ENCODE results near the gene ROR2. TPM values are rescaled to one million over a fixed set of nuclear protein-coding genes. Genes with fewer than 3 reads are reported as not detected.

ROR2 gene
- total RNA-seq, 2 donors from 2014 or later, result 4.0 to 5.4 TPM

DNA sequence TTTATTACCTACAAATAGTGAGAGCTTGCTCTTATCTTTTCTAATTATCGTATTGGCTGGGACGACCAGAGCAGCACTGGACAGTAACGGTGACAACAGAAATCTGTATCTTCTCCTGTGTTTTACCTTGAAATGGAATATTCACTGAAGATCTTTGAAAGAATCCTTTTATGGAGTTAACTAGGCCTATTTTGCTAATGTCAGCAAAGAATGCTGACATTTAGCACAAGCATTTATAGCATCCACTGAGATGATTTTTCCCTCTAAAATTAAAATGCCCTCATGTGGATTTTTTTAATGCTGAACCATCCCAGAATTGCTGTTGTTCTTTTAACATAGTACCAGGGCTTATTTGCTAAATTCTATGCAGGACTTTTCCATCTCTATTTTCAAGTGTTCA is 59.4 kb downstream of the ROR2 start:
- 74 to 75% methylated on average over 3 of the region's 3 CpGs for WGBS, 2 donors
- Histone ChIP-seq H3K4me1 (peaks cover 1% of the 10 kb centered on the region), H3K27me3 (no peaks in the 10 kb centered on the region), H3K27ac (no peak overlapping the region), H3K36me3 (replicated peaks in 1 of 2; ENCODE audit: insufficient read depth in 1 of 2, low read depth in 2 of 2) (no peaks in the 10 kb centered on the region), H3K9me3 (no peaks in the 10 kb centered on the region), H3K4me3 (no peak overlapping the region)
- no peak for ATAC-seq
- TF ChIP-seq, protein P1, sequence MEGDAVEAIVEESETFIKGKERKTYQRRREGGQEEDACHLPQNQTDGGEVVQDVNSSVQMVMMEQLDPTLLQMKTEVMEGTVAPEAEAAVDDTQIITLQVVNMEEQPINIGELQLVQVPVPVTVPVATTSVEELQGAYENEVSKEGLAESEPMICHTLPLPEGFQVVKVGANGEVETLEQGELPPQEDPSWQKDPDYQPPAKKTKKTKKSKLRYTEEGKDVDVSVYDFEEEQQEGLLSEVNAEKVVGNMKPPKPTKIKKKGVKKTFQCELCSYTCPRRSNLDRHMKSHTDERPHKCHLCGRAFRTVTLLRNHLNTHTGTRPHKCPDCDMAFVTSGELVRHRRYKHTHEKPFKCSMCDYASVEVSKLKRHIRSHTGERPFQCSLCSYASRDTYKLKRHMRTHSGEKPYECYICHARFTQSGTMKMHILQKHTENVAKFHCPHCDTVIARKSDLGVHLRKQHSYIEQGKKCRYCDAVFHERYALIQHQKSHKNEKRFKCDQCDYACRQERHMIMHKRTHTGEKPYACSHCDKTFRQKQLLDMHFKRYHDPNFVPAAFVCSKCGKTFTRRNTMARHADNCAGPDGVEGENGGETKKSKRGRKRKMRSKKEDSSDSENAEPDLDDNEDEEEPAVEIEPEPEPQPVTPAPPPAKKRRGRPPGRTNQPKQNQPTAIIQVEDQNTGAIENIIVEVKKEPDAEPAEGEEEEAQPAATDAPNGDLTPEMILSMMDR (IDR thresholded peaks at IDR 0.05), result no peak
- TF ChIP-seq POLR2A (IDR thresholded peaks at IDR 0.05), result no peak
- intact Hi-C loops (cut with DNase I), result no loop called here
- no peak for DNase-seq

DNA sequence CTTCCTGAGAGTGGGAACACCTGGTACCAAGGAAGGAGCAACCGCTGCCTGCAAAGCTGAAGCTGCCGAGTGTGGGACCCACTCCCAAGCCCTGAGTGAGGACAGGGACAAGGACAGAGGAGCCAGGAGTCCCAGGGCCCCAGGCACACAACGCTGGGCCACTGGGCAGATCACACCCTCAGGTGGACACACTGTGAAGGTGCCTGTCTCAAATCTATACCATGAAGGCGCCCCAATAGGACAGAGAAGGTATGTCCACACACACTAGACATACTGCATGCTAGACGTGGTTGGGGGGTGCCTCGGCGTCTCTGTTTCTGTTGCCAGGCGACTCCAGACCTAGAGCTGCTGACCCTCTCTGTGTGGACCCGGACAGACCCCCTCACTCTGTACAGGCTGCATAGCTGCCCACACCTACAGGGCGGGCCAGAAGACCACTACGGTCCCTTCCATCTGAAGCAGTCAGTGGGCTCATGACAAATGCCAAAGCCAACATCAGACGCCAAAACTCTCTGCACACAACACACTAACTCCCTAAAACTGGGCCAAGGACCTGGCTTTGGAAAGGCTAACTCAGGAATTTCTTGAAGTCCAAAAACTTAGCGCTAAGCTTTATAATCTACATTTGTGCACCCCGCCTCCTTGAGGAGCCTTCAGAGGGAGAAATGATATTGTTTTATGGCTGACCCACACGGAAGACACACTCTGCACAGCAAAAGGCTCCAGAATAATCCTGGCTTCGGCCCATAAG is 60.7 kb downstream of the ROR2 start:
- Histone ChIP-seq H3K27me3 (no peaks in the 10 kb centered on the region), H3K4me1 (no peaks in the 10 kb centered on the region), H3K27ac (no peak overlapping the region), H3K9me3 (no peaks in the 10 kb centered on the region), H3K36me3 (replicated peaks in 1 of 2; ENCODE audit: insufficient read depth in 1 of 2, low read depth in 2 of 2) (no peaks in the 10 kb centered on the region), H3K4me3 (no peak overlapping the region)
- 75 to 77% methylated on average over 6 to 16 of the region's 16 CpGs for WGBS, 2 donors
- intact Hi-C loops (cut with DNase I), result no loop called here
- ATAC-seq (no peak), DNase-seq (no peak)
- TF ChIP-seq, protein P1 (IDR thresholded peaks at IDR 0.05), result no peak
- TF ChIP-seq POLR2A (IDR thresholded peaks at IDR 0.05), result no peak

DNA sequence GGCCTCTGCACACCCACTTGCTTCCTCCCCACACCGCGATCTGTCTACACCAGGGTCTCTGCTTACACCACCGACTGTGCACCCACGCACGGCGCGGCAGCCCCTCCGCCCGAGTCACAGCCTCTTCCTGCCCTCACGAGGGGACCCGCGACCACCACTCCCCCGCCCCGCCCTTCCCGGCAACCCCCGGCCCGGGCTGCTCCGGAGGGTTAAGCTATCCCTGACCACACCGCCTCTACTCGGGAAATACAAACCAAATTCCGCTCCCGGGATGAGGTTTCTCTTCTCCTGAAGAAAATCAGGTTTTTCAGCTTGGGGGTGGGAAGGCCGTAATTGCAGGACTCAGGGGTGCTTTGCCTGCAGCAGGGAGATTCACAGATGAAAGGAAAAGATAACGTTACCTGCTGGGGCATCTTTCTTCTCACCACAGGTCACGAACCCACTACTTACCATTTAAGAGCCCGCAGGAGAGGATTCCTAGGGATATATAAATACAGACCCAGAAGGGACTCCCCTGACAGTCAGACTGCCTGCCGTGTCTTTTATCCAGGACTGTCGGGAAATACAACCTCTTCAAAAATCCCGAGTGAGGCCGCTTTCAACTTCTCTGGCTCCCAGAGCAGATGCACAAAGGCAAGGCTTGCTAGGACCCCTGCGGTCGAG is 63.5 kb downstream of the ROR2 start:
- Histone ChIP-seq H3K4me1 (no peaks in the 10 kb centered on the region), H3K4me3 (no peak overlapping the region), H3K27me3 (no peaks in the 10 kb centered on the region), H3K9me3 (no peaks in the 10 kb centered on the region), H3K27ac (no peak overlapping the region), H3K36me3 (replicated peaks in 1 of 2; ENCODE audit: insufficient read depth in 1 of 2, low read depth in 2 of 2) (no peaks in the 10 kb centered on the region)
- 77 to 80% methylated on average over 32 of the region's 32 CpGs for WGBS, 2 donors
- intact Hi-C loops (cut with DNase I), result no loop called here
- no peak for TF ChIP-seq POLR2A (IDR thresholded peaks at IDR 0.05)
- TF ChIP-seq, protein P1 (IDR thresholded peaks at IDR 0.05), result no peak
- DNase-seq, result no peak
- no peak for ATAC-seq

DNA sequence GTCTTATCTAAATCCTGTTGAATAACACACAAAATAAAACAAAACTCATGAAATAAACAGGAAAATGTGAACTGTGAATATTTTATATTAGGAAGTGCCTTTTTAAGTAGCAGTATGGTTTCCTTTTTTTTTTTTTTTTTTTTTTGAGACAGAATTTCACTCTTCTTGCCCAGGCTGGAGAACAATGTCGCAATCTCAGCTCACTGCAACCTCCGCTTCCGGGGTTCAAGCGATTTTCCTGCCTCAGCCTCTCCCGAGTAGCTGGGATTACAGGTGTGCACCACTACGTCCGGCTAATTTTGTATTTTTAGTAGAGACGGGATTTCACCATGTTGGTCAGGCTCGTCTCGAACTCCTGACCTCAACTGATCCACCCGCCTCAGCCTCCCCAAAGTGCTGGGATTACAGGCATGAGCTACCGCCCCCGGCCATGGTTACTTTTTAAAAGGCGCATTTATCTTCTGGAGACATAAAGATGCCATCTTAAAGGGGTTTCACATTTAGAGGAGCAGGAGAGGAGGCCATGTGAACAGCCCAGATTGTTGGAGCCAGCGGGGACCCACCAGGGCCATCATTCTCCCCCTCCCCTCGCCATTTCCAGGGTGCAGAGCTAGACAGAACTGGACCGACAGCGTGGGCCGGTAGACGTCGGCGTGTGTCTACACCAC is 64.1 kb downstream of the ROR2 start:
- no peak overlapping the region for H3K27ac ChIP-seq
- intact Hi-C loops (cut with DNase I), result no loop called here
- no peaks in the 10 kb centered on the region for H3K9me3 ChIP-seq
- no peak for DNase-seq
- WGBS, 2 donors, result 84 to 90% methylated on average over 19 to 22 of the region's 22 CpGs
- TF ChIP-seq, protein P1 (IDR thresholded peaks at IDR 0.05), result no peak
- TF ChIP-seq POLR2A (IDR thresholded peaks at IDR 0.05), result no peak
- H3K27me3 ChIP-seq, result no peaks in the 10 kb centered on the region
- no peaks in the 10 kb centered on the region for H3K36me3 ChIP-seq (replicated peaks in 1 of 2; ENCODE audit: insufficient read depth in 1 of 2, low read depth in 2 of 2)
- no peak overlapping the region for H3K4me3 ChIP-seq
- no peak for ATAC-seq
- H3K4me1 ChIP-seq, result no peaks in the 10 kb centered on the region
